H1 (cell line): ENCODE results near the gene FNDC3A. TPM values are rescaled to one million over a fixed set of nuclear protein-coding genes. Genes with fewer than 3 reads are reported as not detected.
A peak's percentile ranks its signal among the peaks of the same experiment; 100 is the strongest.

Experiments used
- CTCF ChIA-PET: fragments of 300-600 bp; sonication (Branson Sonifier 250); formaldehyde crosslinking; loops from one replicate; lab custom pipeline; 2021; ENCODE audit not compliant: partially characterized antibody; lab: Charles Lee
- POLR2A ChIA-PET: fragments of 300-600 bp; sonication (Branson Sonifier 250); formaldehyde crosslinking; loops from one replicate; lab custom pipeline; 2021; ENCODE audit warnings: inconsistent platforms; ENCODE audit not compliant: partially characterized antibody; lab: Charles Lee
- DNase-seq, 2 experiments: peaks; one replicate each; pipeline versions ENCODE4 v3.0.0 to v3.0.0-alpha.2; 2010 to 2022; ENCODE audit warnings: low spot score in 2 of 2, low read depth in 1 of 2, mixed read lengths in 1 of 2
- FAIRE-seq: peaks from 2 replicates; lab custom pipeline; 2011; peaks lifted over from hg19 to GRCh38; lab: Jason Lieb, UNC
- H2AFZ ChIP-seq: 2 replicates; pipeline ENCODE4 v1.8.1; 2012; ENCODE audit warnings: low read length, inconsistent platforms
- H2AK5ac ChIP-seq: 2 replicates; pipeline ENCODE4 v1.6.1; 2013; ENCODE audit warnings: low read depth, low read length
- H2BK120ac ChIP-seq: replicated peaks from 2 replicates; pipeline ENCODE3; 2013; ENCODE audit warnings: low read depth, low read length, inconsistent platforms
- H2BK12ac ChIP-seq: 2 replicates; pipeline ENCODE4 v1.6.1; 2013; ENCODE audit warnings: low read depth, low read length
- H2BK15ac ChIP-seq: 2 replicates; pipeline ENCODE4 v1.6.1; 2013; ENCODE audit warnings: low read length
- H2BK20ac ChIP-seq: 2 replicates; pipeline ENCODE4 v1.6.1; 2013; ENCODE audit warnings: low read length
- H2BK5ac ChIP-seq: 2 replicates; pipeline ENCODE4 v1.6.1; 2013; ENCODE audit warnings: low read depth, low read length
- H3K14ac ChIP-seq: 2 replicates; pipeline ENCODE4 v1.6.1; 2013; ENCODE audit warnings: inconsistent platforms; ENCODE audit not compliant: insufficient read length
- H3K18ac ChIP-seq: 2 replicates; pipeline ENCODE4 v1.6.1; 2013; ENCODE audit warnings: low read length; ENCODE audit errors: extremely low read depth
- H3K23ac ChIP-seq: 2 replicates; pipeline ENCODE4 v1.6.1; 2013; ENCODE audit warnings: inconsistent platforms; ENCODE audit not compliant: insufficient read length
- H3K23me2 ChIP-seq: 2 replicates; pipeline ENCODE4 v1.6.1; 2013; ENCODE audit warnings: low read depth, low read length
- H3K27ac ChIP-seq: 2 replicates; pipeline ENCODE4 v1.6.1; 2011; ENCODE audit warnings: low read depth, low read length, inconsistent platforms
- H3K27me3 ChIP-seq, 4 experiments: replicated peaks in 1 of 4; 1 replicate in 1 of 4; 2 replicates in 3 of 4; pipeline versions ENCODE4 v1.6.1 to v1.8.1; 2011 to 2013; ENCODE audit warnings: low read length in 3 of 4, mild to moderate bottlenecking in 3 of 4, inconsistent platforms in 2 of 4, mixed read lengths in 2 of 4, moderate library complexity in 1 of 4; ENCODE audit not compliant: control insufficient read depth in 3 of 4, insufficient read depth in 3 of 4; ENCODE audit errors: extremely low read depth in 1 of 4
- H3K36me3 ChIP-seq, 4 experiments: 2 replicates each; pipeline versions ENCODE4 v1.6.1 to v1.8.1; 2011 to 2013; ENCODE audit warnings: mild to moderate bottlenecking in 4 of 4, low read length in 3 of 4, moderate library complexity in 2 of 4, control low read depth in 1 of 4, inconsistent platforms in 1 of 4; ENCODE audit not compliant: insufficient read depth in 4 of 4, control insufficient read depth in 2 of 4
- H3K4ac ChIP-seq: replicated peaks from 2 replicates; pipeline ENCODE3; 2013; ENCODE audit warnings: low read length, low read depth, mixed read lengths, inconsistent platforms; ENCODE audit not compliant: insufficient read length
- H3K4me1 ChIP-seq, 4 experiments: replicated peaks in 1 of 4; 1 replicate in 1 of 4; 2 replicates in 3 of 4; pipeline versions ENCODE4 v1.6.1 to v1.8.1; 2011 to 2013; ENCODE audit warnings: low read length in 3 of 4, inconsistent platforms in 2 of 4, mixed read lengths in 1 of 4; ENCODE audit not compliant: insufficient read depth in 4 of 4, control insufficient read depth in 3 of 4
- H3K4me2 ChIP-seq, 2 experiments: 2 replicates each; pipeline versions ENCODE4 v1.6.1 to v1.8.1; 2011 to 2013; ENCODE audit warnings: low read depth in 2 of 2, low read length in 2 of 2, control low read depth in 1 of 2, inconsistent platforms in 1 of 2, mild to moderate bottlenecking in 1 of 2; ENCODE audit not compliant: insufficient read depth in 1 of 2
- H3K4me3 ChIP-seq, 4 experiments: fragments of 200-600, 300-600 bp in 1 of 4; sonication (generic), shearing (Covaris generic), sonication (Bioruptor Twin) in 1 of 4; 2 replicates each; pipeline versions ENCODE4 v1.5.1 to v1.8.1; 2011 to 2016; ENCODE audit warnings: low read length in 4 of 4, low read depth in 3 of 4, control low read depth in 2 of 4, inconsistent platforms in 2 of 4, mild to moderate bottlenecking in 2 of 4, mixed read lengths in 1 of 4, moderate library complexity in 1 of 4; ENCODE audit not compliant: insufficient read depth in 2 of 4; ENCODE audit errors: extremely low read depth in 1 of 4
- H3K56ac ChIP-seq: replicated peaks from 2 replicates; pipeline ENCODE3; 2013; ENCODE audit warnings: low read depth, mild to moderate bottlenecking, mixed read lengths, low read length, inconsistent platforms; ENCODE audit not compliant: insufficient read length
- H3K79me1 ChIP-seq: 2 replicates; pipeline ENCODE4 v1.6.1; 2013; ENCODE audit warnings: low read depth, low read length, control low read depth
- H3K79me2 ChIP-seq, 2 experiments: 2 replicates each; pipeline versions ENCODE4 v1.6.1 to v1.8.1; 2012 to 2013; ENCODE audit warnings: low read length in 2 of 2, mild to moderate bottlenecking in 2 of 2, inconsistent platforms in 1 of 2; ENCODE audit not compliant: insufficient read depth in 2 of 2, control insufficient read depth in 1 of 2
- H3K9ac ChIP-seq, 4 experiments: replicated peaks in 1 of 4; 1 replicate in 1 of 4; 2 replicates in 3 of 4; pipeline versions ENCODE4 v1.6.1 to v1.8.1; 2011 to 2013; ENCODE audit warnings: low read depth in 3 of 4, low read length in 3 of 4, control low read depth in 2 of 4, mild to moderate bottlenecking in 2 of 4, moderate library complexity in 2 of 4, inconsistent platforms in 1 of 4; ENCODE audit errors: extremely low read depth in 1 of 4
- H3K9me3 ChIP-seq, 2 experiments: 2 replicates each; pipeline versions ENCODE4 v1.6.1 to v1.8.1; 2012 to 2013; ENCODE audit warnings: mild to moderate bottlenecking in 2 of 2, moderate library complexity in 2 of 2, control low read depth in 1 of 2, inconsistent platforms in 1 of 2, low read depth in 1 of 2, low read length in 1 of 2, mixed read lengths in 1 of 2; ENCODE audit not compliant: insufficient read depth in 2 of 2
- H4K20me1 ChIP-seq, 2 experiments: replicated peaks in 1 of 2; 2 replicates each; pipeline versions ENCODE3 to v1.8.1; 2011 to 2013; ENCODE audit warnings: inconsistent platforms in 2 of 2, low read length in 2 of 2, mild to moderate bottlenecking in 1 of 2; ENCODE audit not compliant: insufficient read depth in 2 of 2, control insufficient read depth in 1 of 2
- H4K5ac ChIP-seq: 2 replicates; pipeline ENCODE4 v1.6.1; 2013; ENCODE audit warnings: low read length, low read depth, mixed read lengths, inconsistent platforms; ENCODE audit not compliant: insufficient read length
- H4K8ac ChIP-seq: 2 replicates; pipeline ENCODE4 v1.8.0; 2013; ENCODE audit warnings: mild to moderate bottlenecking, moderate library complexity, low read length, inconsistent platforms; ENCODE audit not compliant: insufficient read depth; ENCODE audit errors: extremely low read depth
- H4K91ac ChIP-seq: replicated peaks from 2 replicates; pipeline ENCODE3; 2013; ENCODE audit warnings: low read length, mixed read lengths, inconsistent platforms; ENCODE audit not compliant: insufficient read length
- CEBPB ChIP-seq: IDR thresholded peaks from 2 replicates; pipeline ENCODE4 v1.6.1; 2012; ENCODE audit warnings: low read depth, low read length
- CHD2 ChIP-seq: IDR thresholded peaks from 2 replicates; pipeline ENCODE4 v1.6.1; 2012; ENCODE audit warnings: low read length, improper control_type of control experiment
- E2F6 ChIP-seq: IDR thresholded peaks from 2 replicates; pipeline ENCODE4 v1.6.1; 2012; ENCODE audit warnings: inconsistent platforms
- EZH2 ChIP-seq: fragments of 200-600 bp; sonication (generic); IDR thresholded peaks from 2 replicates; pipeline ENCODE4 v1.7.1; 2012; ENCODE audit warnings: low read depth, mild to moderate bottlenecking, moderate library complexity, low read length, inconsistent platforms; ENCODE audit not compliant: severe bottlenecking
- JUN ChIP-seq: IDR thresholded peaks from 2 replicates; pipeline ENCODE4 v1.6.1; 2011; ENCODE audit warnings: low read depth, mild to moderate bottlenecking, improper control_type of control experiment, low read length
- NANOG ChIP-seq: IDR thresholded peaks from 2 replicates; pipeline ENCODE4 v1.6.1; 2011; ENCODE audit warnings: low read length, low read depth, mild to moderate bottlenecking, inconsistent platforms; ENCODE audit not compliant: insufficient read depth, poor library complexity, severe bottlenecking
- PHF8 ChIP-seq: fragments of 200-600 bp; sonication (generic); conservative IDR thresholded peaks from 2 replicates; pipeline ENCODE4 v1.7.1; 2012; ENCODE audit warnings: low read depth, mild to moderate bottlenecking, inconsistent platforms, low read length, moderate library complexity
- RFX5 ChIP-seq: IDR thresholded peaks from 2 replicates; pipeline ENCODE4 v1.6.1; 2011; ENCODE audit warnings: low read depth, low read length, improper control_type of control experiment, borderline replicate concordance
- SIX5 ChIP-seq: IDR thresholded peaks from 2 replicates; pipeline ENCODE4 v1.6.1; 2011; ENCODE audit warnings: mild to moderate bottlenecking, low read depth, low read length
- SRF ChIP-seq: IDR thresholded peaks from 2 replicates; pipeline ENCODE4 v1.6.1; 2011; ENCODE audit warnings: mild to moderate bottlenecking, low read depth, low read length, moderate library complexity
- SUZ12 ChIP-seq: fragments of 200-600 bp; sonication (generic); IDR thresholded peaks from 2 replicates; pipeline ENCODE4 v1.6.1; 2012; ENCODE audit warnings: mild to moderate bottlenecking, inconsistent platforms, low read length, moderate library complexity, mixed read lengths
- TCF12 ChIP-seq: IDR thresholded peaks from 2 replicates; pipeline ENCODE4 v1.6.1; 2011; ENCODE audit warnings: low read depth, mild to moderate bottlenecking, low read length
- WGBS, 2 experiments: shearing (Covaris generic) in 1 of 2; methylation state at CpG; one replicate each; pipeline versions ENCODE4 v1.1.6 to v1.1.7; 2013 to 2015; ENCODE audit warnings: low lambda C conversion rate in 2 of 2, mixed read lengths in 2 of 2, inconsistent platforms in 1 of 2, low coverage in 1 of 2, missing lambda C conversion rate in 1 of 2; ENCODE audit not compliant: insufficient replicate concordance in 2 of 2, insufficient coverage in 1 of 2, insufficient read length in 1 of 2; ENCODE audit errors: extremely low coverage in 1 of 2, missing lambda C conversion rate in 1 of 2; 5-methylcytosine and 5-hydroxymethylcytosine counted together
- polyA plus RNA-seq, 7 experiments: library from polyadenylated mRNA; depleted of rRNA in 3 of 7; stranded (reverse) in 5 of 7; unstranded in 2 of 7; fragments of >200 nt in 5 of 7; fragments of 200-250 nt in 2 of 7; gene quantifications; 1 replicate in 5 of 7; 2 replicates in 1 of 7; 4 replicates in 1 of 7; pipeline versions ENCODE4 v1.2.1 to v1.2.3, GENCODE V29; 2011 to 2013; ENCODE audit warnings: missing spikeins in 2 of 7, mixed read lengths in 2 of 7
- total RNA-seq: library from RNA; stranded (reverse); fragmentation: NEBNext Ultra II Directional; extraction: Animal tissue kit (Norgen Biotek cat#: 25700); gene quantifications from 2 replicates; pipeline ENCODE4 v1.2.1, GENCODE V29; 2021

FNDC3A gene
- total and polyA plus RNA-seq, 2 of the 8 experiments (the other 6 are each of a cell fraction or from before 2014, with no cell fraction given) = 14.6 to 26.0 TPM

- Histone ChIP-seq H3K4ac (no peak overlapping the region), H3K27ac (no peak overlapping the region), H4K5ac (no peak overlapping the region), H4K20me1 (no peaks in the 10 kb centered on the region), H2BK120ac (no peak overlapping the region), H2AK5ac (no peak overlapping the region), H2BK20ac (no peak overlapping the region), H2AFZ (no peak overlapping the region), H3K14ac (no peak overlapping the region), H3K79me1 (no peaks in the 10 kb centered on the region), H3K4me1 (peaks cover 0 to 4% (median 0%) of the 10 kb centered on the region in 4 experiments; a peak in 2 of 7 replicates), H3K36me3 (no peaks in the 10 kb centered on the region), H2BK15ac (no peak overlapping the region), H4K8ac (no peak overlapping the region), H3K79me2 (peaks cover 0 to 3% of the 10 kb centered on the region in 2 experiments; a peak in 1 of 4 replicates), H3K23ac (no peak overlapping the region), H3K9me3 (no peaks in the 10 kb centered on the region), H3K27me3 (no peaks in the 10 kb centered on the region), H4K91ac (no peak overlapping the region), H3K23me2 (no peaks in the 10 kb centered on the region), H3K9ac (peak overlapping the region in 1 of 4 experiments; percentile 34; a peak in 1 of 7 replicates)
- no peak for FAIRE-seq
- CTCF ChIA-PET = no interaction called here
- WGBS, 2 experiments = 0% methylated on average over 1 of the region's 1 CpG; no CpG with 5 or more reads in 1 of the 2 experiments
- no peak for TF ChIP-seq CEBPB
- no peak for TF ChIP-seq EZH2
- TF ChIP-seq JUN = no peak
- no peak for TF ChIP-seq SRF
- no peak for TF ChIP-seq CHD2
- TF ChIP-seq SIX5 = no peak
- TF ChIP-seq E2F6 = no peak
- no peak for TF ChIP-seq TCF12
- no peak for TF ChIP-seq SUZ12
- no peak for TF ChIP-seq PHF8
- TF ChIP-seq RFX5 = no peak
- no peak for TF ChIP-seq NANOG
- TF ChIP-seq, all 59 proteins: peak for 0
- Histone ChIP-seq H2BK12ac (no peak overlapping the region), H3K56ac (no peak overlapping the region), H2BK5ac (no peak overlapping the region), H3K4me3 (no peak overlapping the region), H3K18ac (no peak overlapping the region), H3K4me2 (no peak overlapping the region)
- no peak for DNase-seq
- POLR2A ChIA-PET = no interaction called here
Measured at GRCh38 chr13:49026851-49027250, 51.1 kb downstream of the FNDC3A start.
